Duodenal mucosa (tissue), 2 donors: ENCODE measurements around the gene KCNQ1.

Source experiments
- H3K27ac ChIP-seq: one replicate; pipeline ENCODE4 v1.7.0; 2013; ENCODE audit warnings: low read depth, low read length
- H3K27me3 ChIP-seq, 2 donors: one replicate each; pipeline ENCODE4 v1.7.0; 2013; ENCODE audit warnings: low read length in 2 of 2, control low read depth in 1 of 2; ENCODE audit not compliant: insufficient read depth in 2 of 2, control insufficient read depth in 1 of 2
- H3K36me3 ChIP-seq, 2 donors: one replicate each; pipeline ENCODE4 v1.7.0; 2013; ENCODE audit warnings: low read length in 2 of 2, control low read depth in 1 of 2; ENCODE audit not compliant: insufficient read depth in 2 of 2, control insufficient read depth in 1 of 2
- H3K4me1 ChIP-seq, 2 donors: one replicate each; pipeline ENCODE4 v1.7.0; 2013; ENCODE audit warnings: low read length in 2 of 2, control low read depth in 1 of 2; ENCODE audit not compliant: insufficient read depth in 2 of 2, control insufficient read depth in 1 of 2
- H3K4me3 ChIP-seq, 2 donors: one replicate each; pipeline ENCODE4 v1.7.0; 2013; ENCODE audit warnings: low read length in 2 of 2, low read depth in 1 of 2
- H3K9ac ChIP-seq, 2 donors: one replicate each; pipeline ENCODE4 v1.7.0; 2013; ENCODE audit warnings: low read length in 2 of 2, low read depth in 1 of 2
- H3K9me3 ChIP-seq, 2 donors: one replicate each; pipeline ENCODE4 v1.7.0; 2013; ENCODE audit warnings: low read length in 2 of 2, control low read depth in 1 of 2; ENCODE audit not compliant: control insufficient read depth in 1 of 2

The KCNQ1 gene

GRCh38 chr11:2522631-2523255 is 77.9 kb downstream of the KCNQ1 start:
- H3K9ac ChIP-seq: no peak overlapping the region
- H3K4me3 ChIP-seq: no peak overlapping the region
- H3K27ac ChIP-seq: no peak overlapping the region
- H3K27me3 ChIP-seq: no peaks in the 10 kb centered on the region
- H3K9me3 ChIP-seq: no peaks in the 10 kb centered on the region
- H3K36me3 ChIP-seq: no peaks in the 10 kb centered on the region
- peaks cover 43 to 55% of the 10 kb centered on the region in 2 donors for H3K4me1 ChIP-seq

- H3K9ac ChIP-seq: no peak overlapping the region
- H3K4me1 ChIP-seq: peaks cover 53 to 67% of the 10 kb centered on the region in 2 donors
- H3K4me3 ChIP-seq: no peak overlapping the region
- no peaks in the 10 kb centered on the region for H3K36me3 ChIP-seq
- no peak overlapping the region for H3K27ac ChIP-seq
- no peaks in the 10 kb centered on the region for H3K27me3 ChIP-seq
- no peaks in the 10 kb centered on the region for H3K9me3 ChIP-seq
These were observed 79.1 kb downstream of the KCNQ1 start for GRCh38 chr11:2523821-2524391.

- no peak overlapping the region for H3K9ac ChIP-seq
- H3K36me3 ChIP-seq: no peaks in the 10 kb centered on the region
- no peaks in the 10 kb centered on the region for H3K27me3 ChIP-seq
- no peak overlapping the region for H3K27ac ChIP-seq
- H3K4me1 ChIP-seq: peaks cover 60 to 74% of the 10 kb centered on the region in 2 donors
- no peak overlapping the region for H3K4me3 ChIP-seq
- no peaks in the 10 kb centered on the region for H3K9me3 ChIP-seq
These were observed 79.8 kb downstream of the KCNQ1 start for GRCh38 chr11:2524446-2525165.

GRCh38 chr11:2525166-2525861 is 80.5 kb downstream of the KCNQ1 start:
- Histone ChIP-seq H3K36me3 (peaks cover 0 to 5% of the 10 kb centered on the region in 2 donors), H3K9me3 (no peaks in the 10 kb centered on the region), H3K4me3 (no peak overlapping the region), H3K27me3 (no peaks in the 10 kb centered on the region), H3K27ac (no peak overlapping the region), H3K4me1 (peaks cover 60 to 75% of the 10 kb centered on the region in 2 donors), H3K9ac (peak overlapping the region in 1 of 2 donors; percentile 12)

GRCh38 chr11:2525941-2526807 is 81.4 kb downstream of the KCNQ1 start:
- H3K4me1 ChIP-seq: peaks cover 60 to 75% of the 10 kb centered on the region in 2 donors
- peaks cover 0 to 11% of the 10 kb centered on the region in 2 donors for H3K36me3 ChIP-seq
- H3K9ac ChIP-seq: peak overlapping the region; percentile 54 to 58
- no peaks in the 10 kb centered on the region for H3K27me3 ChIP-seq
- H3K9me3 ChIP-seq: no peaks in the 10 kb centered on the region
- H3K27ac ChIP-seq: peak overlapping the region; percentile 39
- H3K4me3 ChIP-seq: peak overlapping the region in 1 of 2 donors; percentile 7

- Histone ChIP-seq H3K27ac (peak overlapping the region; percentile 64), H3K9me3 (no peaks in the 10 kb centered on the region), H3K4me1 (peaks cover 62 to 76% of the 10 kb centered on the region in 2 donors), H3K36me3 (peaks cover 0 to 13% of the 10 kb centered on the region in 2 donors), H3K9ac (peak overlapping the region; percentile 58 to 64), H3K4me3 (peak overlapping the region; percentile 28 to 48), H3K27me3 (no peaks in the 10 kb centered on the region)
These were observed 82.1 kb downstream of the KCNQ1 start for GRCh38 chr11:2526808-2527381.

GRCh38 chr11:2527621-2528291 is 82.9 kb downstream of the KCNQ1 start:
- H3K27ac ChIP-seq: peak overlapping the region; percentile 64
- peaks cover 62 to 75% of the 10 kb centered on the region in 2 donors for H3K4me1 ChIP-seq

GRCh38 chr11:2528301-2529050 is 83.7 kb downstream of the KCNQ1 start:
- H3K9me3 ChIP-seq: no peaks in the 10 kb centered on the region
- H3K36me3 ChIP-seq: peaks cover 0 to 16% of the 10 kb centered on the region in 2 donors
- H3K4me3 ChIP-seq: peak overlapping the region; percentile 2 to 26
- H3K27me3 ChIP-seq: no peaks in the 10 kb centered on the region
- peaks cover 69 to 81% of the 10 kb centered on the region in 2 donors for H3K4me1 ChIP-seq
- H3K27ac ChIP-seq: no peak overlapping the region
- H3K9ac ChIP-seq: peak overlapping the region; percentile 14 to 33

More at GRCh38 chr11:2527621-2528291, 82.9 kb downstream of the KCNQ1 start:
- Histone ChIP-seq H3K27me3 (no peaks in the 10 kb centered on the region), H3K36me3 (peaks cover 0 to 16% of the 10 kb centered on the region in 2 donors), H3K4me3 (peak overlapping the region; percentile 28 to 48), H3K9me3 (no peaks in the 10 kb centered on the region), H3K9ac (peak overlapping the region; percentile 58 to 64)
